ENCODE data around the gene ASIC4.

ASIC4 gene, protein sequence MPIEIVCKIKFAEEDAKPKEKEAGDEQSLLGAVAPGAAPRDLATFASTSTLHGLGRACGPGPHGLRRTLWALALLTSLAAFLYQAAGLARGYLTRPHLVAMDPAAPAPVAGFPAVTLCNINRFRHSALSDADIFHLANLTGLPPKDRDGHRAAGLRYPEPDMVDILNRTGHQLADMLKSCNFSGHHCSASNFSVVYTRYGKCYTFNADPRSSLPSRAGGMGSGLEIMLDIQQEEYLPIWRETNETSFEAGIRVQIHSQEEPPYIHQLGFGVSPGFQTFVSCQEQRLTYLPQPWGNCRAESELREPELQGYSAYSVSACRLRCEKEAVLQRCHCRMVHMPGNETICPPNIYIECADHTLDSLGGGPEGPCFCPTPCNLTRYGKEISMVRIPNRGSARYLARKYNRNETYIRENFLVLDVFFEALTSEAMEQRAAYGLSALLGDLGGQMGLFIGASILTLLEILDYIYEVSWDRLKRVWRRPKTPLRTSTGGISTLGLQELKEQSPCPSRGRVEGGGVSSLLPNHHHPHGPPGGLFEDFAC

GRCh38 chr2:219514196-219514761, at the start of gene ASIC4:
TSS of gene ASIC4 (plus strand) at chr2:219514482. CDS start at chr2:219514725, 243 bp downstream.
- peak; percentile 69 for DNase-seq (ENCODE audit: low read depth)
- no peak within 1 kb of the TSS for H3K4me3 ChIP-seq (ENCODE audit: low read depth, low read length)

GRCh38 chr2:219465659-219466561, 48.4 kb upstream of the ASIC4 start:
- H3K4me3 ChIP-seq (ENCODE audit: low read depth, low read length), result no peak overlapping the region
- no peak for DNase-seq (ENCODE audit: low read depth)
- TF ChIP-seq MYC (IDR thresholded peaks at IDR 0.05; ENCODE audit: low read depth, low read length) (no peak), POLR2A (IDR thresholded peaks at IDR 0.05; ENCODE audit: extremely low read depth, insufficient read length) (no peak), MAX (IDR thresholded peaks at IDR 0.05; ENCODE audit: low read depth, low read length) (no peak), CTCF (IDR thresholded peaks at IDR 0.05; ENCODE audit: low read depth, low read length) (no peak)

More at GRCh38 chr2:219514196-219514761, at the start of gene ASIC4:
- TF ChIP-seq CTCF (IDR thresholded peaks at IDR 0.05; ENCODE audit: low read depth, low read length) (no peak), MAX (IDR thresholded peaks at IDR 0.05; ENCODE audit: low read depth, low read length) (peak; percentile 73), POLR2A (IDR thresholded peaks at IDR 0.05; ENCODE audit: extremely low read depth, insufficient read length) (no peak), MYC (IDR thresholded peaks at IDR 0.05; ENCODE audit: low read depth, low read length) (peak; percentile 83)

- DNase-seq (ENCODE audit: low read depth), result no peak
- no peak overlapping the region for H3K4me3 ChIP-seq (ENCODE audit: low read depth, low read length)
- no peak for TF ChIP-seq CTCF (IDR thresholded peaks at IDR 0.05; ENCODE audit: low read depth, low read length)
- no peak for TF ChIP-seq MAX (IDR thresholded peaks at IDR 0.05; ENCODE audit: low read depth, low read length)
- no peak for TF ChIP-seq MYC (IDR thresholded peaks at IDR 0.05; ENCODE audit: low read depth, low read length)
- TF ChIP-seq POLR2A (IDR thresholded peaks at IDR 0.05; ENCODE audit: extremely low read depth, insufficient read length), result no peak
Measured at GRCh38 chr2:219466816-219467735, 47.2 kb upstream of the ASIC4 start.

DNA sequence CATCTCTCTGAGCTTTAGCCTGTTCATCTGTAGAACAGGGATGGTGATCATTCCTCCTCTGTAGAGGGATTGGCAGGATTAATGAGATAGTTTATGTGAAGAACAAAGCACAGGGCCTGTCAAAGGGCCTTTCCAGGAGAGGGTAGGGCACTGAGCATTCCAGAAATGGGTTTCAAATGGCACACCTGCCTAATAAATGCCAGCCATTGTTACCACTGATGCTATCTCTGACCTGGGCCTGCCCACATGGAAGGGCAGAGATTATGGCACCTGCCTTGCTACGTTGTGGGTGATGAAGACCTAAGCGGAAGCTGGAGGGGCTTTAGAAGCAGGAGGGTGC, 46.6 kb upstream of the ASIC4 start:
- no peak for DNase-seq (ENCODE audit: low read depth)
- TF ChIP-seq CTCF (IDR thresholded peaks at IDR 0.05; ENCODE audit: low read depth, low read length) (no peak), MAX (IDR thresholded peaks at IDR 0.05; ENCODE audit: low read depth, low read length) (no peak), MYC (IDR thresholded peaks at IDR 0.05; ENCODE audit: low read depth, low read length) (no peak)
- no peak overlapping the region for H3K4me3 ChIP-seq (ENCODE audit: low read depth, low read length)
